ENCODE results near the gene CCDC127.

DNA sequence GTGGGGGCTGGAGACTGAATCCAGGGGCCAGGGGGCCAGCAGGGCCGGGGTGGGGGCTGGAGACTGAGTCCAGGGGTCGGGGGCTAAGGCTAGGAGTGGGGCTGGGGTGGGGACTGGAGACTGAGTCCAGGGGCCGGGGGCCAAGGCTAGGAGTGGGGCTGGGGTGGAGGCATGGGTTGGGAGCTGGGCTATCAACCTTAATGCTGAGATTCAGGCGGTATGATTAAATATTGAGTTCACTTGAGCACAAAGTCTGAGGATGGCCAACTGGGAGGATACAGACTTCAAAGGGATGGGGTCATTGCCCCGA is 43.7 kb downstream of the CCDC127 start:
- TF ChIP-seq EZH2 (IDR thresholded peaks at IDR 0.05; ENCODE audit: borderline replicate concordance, low read depth, low read length, severe bottlenecking): no peak
- TF ChIP-seq, protein P1, sequence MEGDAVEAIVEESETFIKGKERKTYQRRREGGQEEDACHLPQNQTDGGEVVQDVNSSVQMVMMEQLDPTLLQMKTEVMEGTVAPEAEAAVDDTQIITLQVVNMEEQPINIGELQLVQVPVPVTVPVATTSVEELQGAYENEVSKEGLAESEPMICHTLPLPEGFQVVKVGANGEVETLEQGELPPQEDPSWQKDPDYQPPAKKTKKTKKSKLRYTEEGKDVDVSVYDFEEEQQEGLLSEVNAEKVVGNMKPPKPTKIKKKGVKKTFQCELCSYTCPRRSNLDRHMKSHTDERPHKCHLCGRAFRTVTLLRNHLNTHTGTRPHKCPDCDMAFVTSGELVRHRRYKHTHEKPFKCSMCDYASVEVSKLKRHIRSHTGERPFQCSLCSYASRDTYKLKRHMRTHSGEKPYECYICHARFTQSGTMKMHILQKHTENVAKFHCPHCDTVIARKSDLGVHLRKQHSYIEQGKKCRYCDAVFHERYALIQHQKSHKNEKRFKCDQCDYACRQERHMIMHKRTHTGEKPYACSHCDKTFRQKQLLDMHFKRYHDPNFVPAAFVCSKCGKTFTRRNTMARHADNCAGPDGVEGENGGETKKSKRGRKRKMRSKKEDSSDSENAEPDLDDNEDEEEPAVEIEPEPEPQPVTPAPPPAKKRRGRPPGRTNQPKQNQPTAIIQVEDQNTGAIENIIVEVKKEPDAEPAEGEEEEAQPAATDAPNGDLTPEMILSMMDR (IDR thresholded peaks at IDR 0.05; ENCODE audit: borderline replicate concordance, extremely low read depth, low read length, poor library complexity, severe bottlenecking): no peak
